GM12878 (cell line): Measurements from ENCODE around the gene CASP6. TPM values are rescaled to one million over a fixed set of nuclear protein-coding genes. Genes with fewer than 3 reads are reported as not detected.

Experiments used
- ATAC-seq: fragments of 200-7000 bp; cut with Tn5 transposase; 3 replicates; pipeline ENCODE4 v1.9.1; 2020; ENCODE audit warnings: mild to moderate bottlenecking, moderate library complexity
- BruUV-seq: library from RNA; stranded (reverse); fragments of 400-500 nt; replicated peaks from 2 replicates; lab custom pipeline; 2021; lab: Mats Ljungman, UMichigan
- CTCF ChIA-PET: fragments of 300-600 bp; sonication (Branson Sonifier 250); formaldehyde crosslinking; extraction: SDS; loops from one replicate; lab custom pipeline; 2021; ENCODE audit warnings: inconsistent platforms; lab: Yijun Ruan, JAX
- POLR2A ChIA-PET: fragments of 350-600 bp; formaldehyde crosslinking; extraction: SDS; loops from one replicate; lab custom pipeline; 2021; ENCODE audit warnings: inconsistent platforms; lab: Charles Lee
- RAD21 ChIA-PET: fragments of 300-600 bp; sonication (Branson Sonifier 250); formaldehyde crosslinking; loops from one replicate; lab custom pipeline; 2023; ENCODE audit warnings: antibody characterized with exemption; ENCODE audit not compliant: unreplicated experiment; lab: Charles Lee
- SMC1A ChIA-PET: fragments of 300-600 bp; sonication (Branson Sonifier 250); formaldehyde crosslinking; loops from one replicate; lab custom pipeline; 2023; ENCODE audit not compliant: unreplicated experiment, uncharacterized antibody; lab: Charles Lee
- DNase-seq: peaks from one replicate; pipeline ENCODE4 v3.0.0-alpha.2; 2011; ENCODE audit warnings: low read depth, low spot score
- FAIRE-seq: peaks from 3 replicates; lab custom pipeline; 2011; peaks lifted over from hg19 to GRCh38; lab: Jason Lieb, UNC
- H2AFZ ChIP-seq: 2 replicates; pipeline ENCODE4 v1.6.0; 2011; ENCODE audit warnings: low read depth, low read length, control low read depth; ENCODE audit not compliant: control insufficient read depth
- H3K27ac ChIP-seq: 2 replicates; pipeline ENCODE4 v1.5.1; 2011; ENCODE audit warnings: control low read depth; ENCODE audit not compliant: control insufficient read depth, insufficient read depth
- H3K27me3 ChIP-seq, 2 experiments: replicated peaks in 1 of 2; 2 replicates each; pipeline versions ENCODE4 v1.6.0 to v1.6.1; 2011; ENCODE audit warnings: low read length in 1 of 2; ENCODE audit not compliant: control insufficient read depth in 2 of 2, insufficient read depth in 2 of 2
- H3K36me3 ChIP-seq, 2 experiments: 2 replicates each; pipeline ENCODE4 v1.5.1; 2011; ENCODE audit warnings: low read length in 1 of 2; ENCODE audit not compliant: control insufficient read depth in 2 of 2, insufficient read depth in 2 of 2
- H3K4me1 ChIP-seq: 2 replicates; pipeline ENCODE4 v1.6.1; 2011; ENCODE audit warnings: mild to moderate bottlenecking, low read length, moderate library complexity, mixed read lengths; ENCODE audit not compliant: control insufficient read depth, insufficient read depth
- H3K4me2 ChIP-seq: 2 replicates; pipeline ENCODE4 v1.6.0; 2011; ENCODE audit warnings: control low read depth; ENCODE audit not compliant: control insufficient read depth, insufficient read depth
- H3K4me3 ChIP-seq: fragments of 200-600 bp; sonication (generic); 2 replicates; pipeline ENCODE4 v1.5.1; 2016
- H3K79me2 ChIP-seq: 2 replicates; pipeline ENCODE4 v1.6.0; 2011; ENCODE audit warnings: low read length; ENCODE audit not compliant: control insufficient read depth, insufficient read depth
- H3K9ac ChIP-seq: 2 replicates; pipeline ENCODE4 v1.8.0; 2011; ENCODE audit warnings: low read length, control low read depth, mixed read lengths; ENCODE audit not compliant: control insufficient read depth, insufficient read depth
- H3K9me3 ChIP-seq: replicated peaks from 3 replicates; pipeline ENCODE4 v1.5.1; 2011; ENCODE audit warnings: mild to moderate bottlenecking, low read length; ENCODE audit not compliant: control insufficient read depth, insufficient read depth
- H4K20me1 ChIP-seq: 2 replicates; pipeline ENCODE4 v1.6.0; 2011; ENCODE audit not compliant: control insufficient read depth, insufficient read depth
- ATF7 ChIP-seq: fragments of 450-650 bp; IDR thresholded peaks from 2 replicates; pipeline ENCODE4 v1.6.1; 2016; ENCODE audit warnings: low read depth, mild to moderate bottlenecking
- BCL11A ChIP-seq: IDR thresholded peaks from 2 replicates; pipeline ENCODE4 v1.6.1; 2011; ENCODE audit warnings: low read depth, low read length
- BMI1 ChIP-seq: fragments of 450-650 bp; IDR thresholded peaks from 2 replicates; pipeline ENCODE4 v1.6.1; 2016; ENCODE audit warnings: mild to moderate bottlenecking, moderate library complexity, borderline replicate concordance
- CEBPZ ChIP-seq: fragments of 150-350 bp; IDR thresholded peaks from 2 replicates; pipeline ENCODE4 v1.6.1; 2016; ENCODE audit warnings: low read depth, low read length
- EGR1 ChIP-seq, 2 experiments: IDR thresholded peaks; 1 replicate in 1 of 2; 2 replicates in 1 of 2; pipeline ENCODE4 v1.6.1; 2011 to 2012; ENCODE audit warnings: low read depth in 2 of 2, low read length in 2 of 2, borderline replicate concordance in 1 of 2, mild to moderate bottlenecking in 1 of 2, moderate library complexity in 1 of 2
- EP300 ChIP-seq, 2 experiments: fragments of 150-350 bp in 1 of 2; IDR thresholded peaks; 2 replicates each; pipeline ENCODE4 v1.6.1; 2011 to 2012; ENCODE audit warnings: low read depth in 2 of 2, low read length in 2 of 2, borderline replicate concordance in 1 of 2, improper control_type of control experiment in 1 of 2, inconsistent platforms in 1 of 2; ENCODE audit not compliant: control insufficient read depth in 1 of 2
- GABPA ChIP-seq: IDR thresholded peaks from 2 replicates; pipeline ENCODE4 v1.6.1; 2014; ENCODE audit warnings: antibody characterized with exemption, low read depth, mild to moderate bottlenecking, inconsistent platforms
- HCFC1 ChIP-seq: fragments of 150-350 bp; IDR thresholded peaks from 2 replicates; pipeline ENCODE4 v1.6.1; 2014; ENCODE audit warnings: low read length
- KAT2A ChIP-seq: conservative IDR thresholded peaks from 2 replicates; pipeline ENCODE4 v1.6.1; 2011; ENCODE audit warnings: low read depth, low read length; ENCODE audit not compliant: control insufficient read depth
- MYC ChIP-seq: IDR thresholded peaks from 2 replicates; pipeline ENCODE4 v1.6.1; 2011; ENCODE audit warnings: mild to moderate bottlenecking, low read length, moderate library complexity, inconsistent platforms; ENCODE audit not compliant: insufficient read depth, insufficient replicate concordance, insufficient read length, severe bottlenecking
- NRF1 ChIP-seq: conservative IDR thresholded peaks from 2 replicates; pipeline ENCODE4 v1.6.1; 2011; ENCODE audit warnings: mild to moderate bottlenecking, low read depth, low read length, improper control_type of control experiment
- POLR2AphosphoS2 ChIP-seq: IDR thresholded peaks from 2 replicates; pipeline ENCODE4 v1.6.1; 2011; ENCODE audit warnings: low read depth, mild to moderate bottlenecking, low read length, improper control_type of control experiment, moderate library complexity
- SIX5 ChIP-seq: IDR thresholded peaks from 2 replicates; pipeline ENCODE4 v1.6.1; 2011; ENCODE audit warnings: mild to moderate bottlenecking, low read depth, low read length, moderate library complexity; ENCODE audit not compliant: severe bottlenecking
- SMAD5 ChIP-seq: IDR thresholded peaks from 2 replicates; pipeline ENCODE4 v1.6.1; 2016; ENCODE audit warnings: antibody characterized with exemption, low read depth
- WRNIP1 ChIP-seq: IDR thresholded peaks from 2 replicates; pipeline ENCODE4 v1.6.1; 2011; ENCODE audit warnings: low read depth, low read length, improper control_type of control experiment, borderline replicate concordance
- YBX1 ChIP-seq: fragments of 450-650 bp; IDR thresholded peaks from 2 replicates; pipeline ENCODE4 v1.6.1; 2016; ENCODE audit warnings: antibody characterized with exemption
- ZNF384 ChIP-seq: IDR thresholded peaks from 2 replicates; pipeline ENCODE4 v1.6.1; 2012; ENCODE audit warnings: low read depth, mild to moderate bottlenecking, low read length, improper control_type of control experiment, borderline replicate concordance
- WGBS: methylation state at CpG from one replicate; pipeline ENCODE4 v1.1.6; 2016; ENCODE audit warnings: low lambda C conversion rate; ENCODE audit not compliant: insufficient replicate concordance, insufficient coverage; ENCODE audit errors: missing lambda C conversion rate; 5-methylcytosine and 5-hydroxymethylcytosine counted together
- in situ Hi-C: fragments of 300-500 bp; cut with MboI; formaldehyde crosslinking; loops from 9 replicates; pipeline ENCODE4 v1.14.3; 2018; ENCODE audit warnings: mixed read lengths
- intact Hi-C: fragments of 100-400 bp; cut with micrococcal nuclease; formaldehyde crosslinking; loops from one replicate; pipeline ENCODE4 v1.14.2; 2022; ENCODE audit not compliant: unreplicated experiment
- polyA plus RNA-seq, 11 experiments: library from polyadenylated mRNA; depleted of rRNA in 4 of 11; unstranded in 6 of 11; stranded (reverse) in 5 of 11; fragments of >200 nt; fragmentation: Nextera tagmentation in 4 of 11; fragmentation: Illumina TruSeq in 1 of 11; extraction: Ambion mirVana in 4 of 11; extraction: Trizol in 1 of 11; gene quantifications; 1 replicate in 1 of 11; 2 replicates in 10 of 11; pipeline versions ENCODE4 v1.2.1 to v1.2.3, GENCODE V29; 2011 to 2016; ENCODE audit warnings: inconsistent platforms in 2 of 11, missing spikeins in 2 of 11, low read depth in 1 of 11
- total RNA-seq, 4 experiments: library from RNA; depleted of rRNA in 3 of 4; stranded (reverse); fragments of >200 nt in 3 of 4; fragmentation: Illumina TruSeq in 1 of 4; extraction: Trizol in 1 of 4; gene quantifications; 2 replicates each; pipeline versions ENCODE4 v1.2.1 to v1.2.3, GENCODE V29; 2013 to 2021

The CASP6 gene
- total and polyA plus RNA-seq, 10 of the 15 experiments (the other 5 are each of a cell fraction or from before 2014, with no cell fraction given) = 20.0 to 66.8 (median 30.8) TPM

DNA sequence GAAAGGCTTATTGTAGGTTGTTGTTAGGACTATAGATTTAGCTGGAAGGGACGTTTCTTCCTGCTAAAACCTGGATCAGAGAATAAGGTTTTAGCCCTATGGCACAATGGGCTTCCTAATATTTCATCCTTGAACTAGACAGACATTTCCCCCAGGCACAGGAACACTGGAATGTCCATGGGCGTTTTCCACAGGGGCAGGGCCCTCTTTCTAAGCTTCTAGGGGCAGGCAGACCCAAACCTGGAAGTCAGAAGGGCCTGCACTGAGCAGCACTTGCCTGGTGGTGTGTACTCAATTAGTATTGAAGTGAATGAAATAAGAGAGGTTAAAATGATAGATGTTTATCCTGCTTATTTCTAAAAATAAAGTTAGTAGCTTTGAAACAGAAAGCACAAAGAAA lies 41.1 kb downstream of the CASP6 start:
- Histone ChIP-seq H3K27me3 (no peaks in the 10 kb centered on the region), H3K4me3 (no peak overlapping the region), H4K20me1 (no peaks in the 10 kb centered on the region), H3K9ac (no peak overlapping the region), H3K79me2 (no peaks in the 10 kb centered on the region), H3K4me1 (no peaks in the 10 kb centered on the region), H3K4me2 (no peak overlapping the region), H3K9me3 (no peaks in the 10 kb centered on the region), H3K27ac (no peak overlapping the region), H2AFZ (no peak overlapping the region), H3K36me3 (peaks cover 0 to 3% of the 10 kb centered on the region in 2 experiments; a peak in 2 of 4 replicates)
- DNase-seq (no peak), ATAC-seq (no peak), FAIRE-seq (no peak)
- ChIA-PET SMC1A (interaction anchor here (1.2 kb wide), 1 partner anchor 23 kb away, joined by 3 read pairs; no protein-coding TSS in a partner anchor), CTCF (interaction anchor here (0.6 to 1.6 kb wide), 4 partner anchors 52 to 256 kb away, joined by 3 to 6 read pairs (median 4); partner anchors contain the start of gene SEC24B), POLR2A (interaction anchor here (0.6 kb wide), 1 partner anchor 67 kb away, joined by 3 read pairs; no protein-coding TSS in a partner anchor), RAD21 (no interaction called here)
- 90% methylated on average over 2 of the region's 2 CpGs for WGBS
- intact Hi-C loops = no loop called here
- BruUV-seq = no TSS peak
- in situ Hi-C loops = no loop called here
- TF ChIP-seq NRF1 (no peak), BMI1 (no peak), CEBPZ (no peak), SMAD5 (no peak), EP300 (IDR thresholded peaks at IDR 0.05; ENCODE audit: borderline replicate concordance in 1 of 2, control insufficient read depth in 1 of 2, low read depth in 2 of 2, low read length in 2 of 2) (no peak), ZNF384 (no peak), EGR1 (IDR thresholded peaks at IDR 0.05; ENCODE audit: borderline replicate concordance in 1 of 2, low read depth in 2 of 2, low read length in 2 of 2) (no peak), YBX1 (no peak), ATF7 (no peak), HCFC1 (no peak), POLR2AphosphoS2 (no peak), GABPA (no peak), SIX5 (no peak), BCL11A (no peak), MYC (no peak), KAT2A (no peak), WRNIP1 (no peak)
